GM19455 (cell line): Measurements from ENCODE around the gene CRYBA4.

Experiments
- ATAC-seq: cut with Tn5 transposase; IDR thresholded peaks from one replicate; pipeline ENCODE4 v1.9.1; 2021; ENCODE audit not compliant: unreplicated experiment

CRYBA4 gene

DNA sequence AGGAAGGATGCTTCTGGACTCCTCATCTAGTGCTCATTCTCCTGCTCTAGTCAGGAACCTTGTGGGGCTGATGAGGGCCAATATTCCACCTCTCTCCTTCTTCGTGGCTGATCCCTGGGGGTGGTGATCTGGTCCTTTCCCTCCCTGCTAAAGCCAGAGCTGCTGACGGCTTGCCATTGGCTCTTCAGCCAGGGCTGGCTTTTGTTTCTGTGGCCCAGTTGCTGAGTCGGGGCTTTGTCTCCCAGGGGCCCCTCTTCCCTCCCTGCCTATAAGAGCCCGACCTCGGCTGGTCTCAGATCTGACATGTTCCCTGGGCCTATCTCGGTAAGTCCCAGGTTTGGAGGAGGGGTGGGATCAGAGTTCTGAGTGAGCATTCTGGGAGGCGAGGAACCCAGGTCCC, at the start of gene CRYBA4:
CRYBA4 (plus strand) TSS at position 301 of the 400 bp plus-strand sequence. CDS start 634 bp downstream, outside the sequence.
- ATAC-seq = no peak

DNA sequence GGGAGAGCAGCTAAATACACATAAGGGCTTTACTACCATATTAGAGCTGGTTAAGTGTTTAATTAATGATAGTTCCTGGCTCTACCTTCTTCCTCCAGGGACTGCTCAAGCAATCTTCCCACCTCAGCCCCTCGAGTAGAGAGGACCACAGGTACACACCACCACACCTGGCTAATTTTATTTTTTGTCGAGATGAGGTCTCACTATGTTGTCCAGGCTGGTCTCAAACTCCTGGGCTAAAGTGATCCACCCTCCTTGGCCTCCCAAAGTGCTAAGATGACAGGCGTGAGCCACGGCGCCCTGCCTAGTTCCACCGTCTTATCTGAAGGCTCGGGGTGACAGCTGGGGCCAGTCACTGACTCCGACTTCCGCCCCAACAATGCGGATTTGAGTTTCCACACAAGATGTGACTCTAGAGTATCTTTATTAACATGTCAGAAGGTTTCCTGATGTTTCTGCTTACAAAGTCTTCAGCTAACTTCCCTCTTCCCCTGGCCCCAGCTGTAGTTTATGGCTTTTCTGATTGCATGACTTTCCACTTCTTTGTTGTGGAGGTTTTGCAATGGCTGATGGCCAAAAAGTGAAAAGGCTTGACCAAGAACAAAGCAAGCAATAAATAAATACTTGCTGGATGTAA, 48.6 kb upstream of the CRYBA4 start:
- ATAC-seq = no peak

DNA sequence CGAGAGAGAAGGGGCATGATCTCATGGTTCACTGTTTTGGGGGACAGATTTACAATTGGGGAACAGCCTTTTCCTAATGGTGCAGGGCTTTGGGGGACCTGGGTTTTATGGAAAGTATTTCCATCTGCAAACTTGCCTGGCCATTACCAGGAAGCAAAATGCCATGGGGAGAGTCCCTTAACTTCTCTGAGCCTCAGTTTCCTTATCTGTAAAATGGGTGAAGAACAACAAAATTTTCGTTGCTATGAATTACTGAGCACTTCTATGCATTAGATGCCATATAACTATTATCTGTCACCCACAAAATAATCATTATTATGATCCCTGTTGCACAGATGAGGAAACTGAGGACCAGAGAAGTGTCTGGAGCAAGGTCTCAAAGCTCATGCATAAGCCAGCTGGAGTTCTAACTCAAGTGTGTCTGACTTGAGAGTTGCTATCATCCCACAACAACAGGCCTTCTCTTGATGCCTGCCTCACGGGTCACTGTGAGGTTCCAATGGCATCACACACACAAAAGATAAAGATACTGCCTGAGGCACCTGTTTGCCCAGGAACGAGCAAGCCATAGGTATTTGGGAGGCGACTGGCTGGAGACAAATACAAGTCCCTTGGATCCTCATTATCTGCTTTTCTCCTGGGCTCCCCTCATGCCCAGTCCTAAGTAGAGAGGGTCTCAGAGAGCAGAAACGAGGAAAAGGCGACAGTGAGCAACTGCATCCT, 47.6 kb upstream of the CRYBA4 start:
- ATAC-seq = no peak

DNA sequence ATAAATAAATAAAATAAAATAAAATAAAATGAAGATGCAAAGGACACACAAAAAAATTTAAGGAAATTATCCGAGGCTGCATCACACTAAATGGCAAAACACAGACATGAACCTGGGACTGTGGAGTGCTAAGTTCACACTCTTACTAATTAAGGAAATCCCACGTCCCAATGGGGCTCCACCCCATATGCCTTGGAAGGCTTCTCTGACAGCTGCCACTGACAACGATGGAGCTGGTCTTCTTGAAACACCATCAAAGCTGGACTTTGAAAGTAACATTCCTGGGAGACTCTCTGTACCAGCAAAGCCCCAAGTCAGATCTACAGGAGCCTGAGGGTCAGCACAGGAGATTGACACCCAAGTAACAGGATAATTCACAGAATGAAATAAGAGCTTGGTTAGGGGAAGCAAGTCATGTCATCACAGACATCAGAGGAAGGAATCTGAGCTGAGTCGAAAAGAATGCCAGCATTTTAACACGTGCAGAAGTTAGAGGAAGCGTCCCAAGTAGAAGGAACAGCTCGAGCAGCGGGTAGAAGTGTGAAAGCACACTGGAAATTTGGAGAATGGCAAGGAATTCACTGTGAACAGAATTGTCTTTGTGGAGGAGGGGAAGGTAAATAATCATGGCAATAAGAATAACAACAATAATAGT, 45.6 kb upstream of the CRYBA4 start:
- no peak for ATAC-seq

DNA sequence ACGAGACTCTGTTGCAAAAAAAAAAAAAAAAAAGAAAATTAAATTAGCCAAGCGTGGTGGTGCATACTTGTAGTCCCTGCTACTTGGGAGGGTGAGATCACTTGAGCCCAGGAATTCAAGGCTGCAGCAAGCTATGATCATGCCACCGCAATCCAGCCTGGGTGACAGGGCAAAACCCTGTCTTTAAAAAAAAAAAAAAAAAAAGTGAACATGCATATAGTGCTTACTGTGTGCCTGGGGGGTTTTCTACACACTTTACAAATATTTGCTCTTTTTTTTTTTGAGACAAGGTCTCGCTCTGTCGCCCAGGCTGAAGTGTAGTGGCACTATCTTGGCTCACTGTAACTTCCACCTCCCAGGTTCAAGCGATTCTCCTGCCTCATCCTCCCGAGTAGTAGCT, 44.7 kb upstream of the CRYBA4 start:
- no peak for ATAC-seq

DNA sequence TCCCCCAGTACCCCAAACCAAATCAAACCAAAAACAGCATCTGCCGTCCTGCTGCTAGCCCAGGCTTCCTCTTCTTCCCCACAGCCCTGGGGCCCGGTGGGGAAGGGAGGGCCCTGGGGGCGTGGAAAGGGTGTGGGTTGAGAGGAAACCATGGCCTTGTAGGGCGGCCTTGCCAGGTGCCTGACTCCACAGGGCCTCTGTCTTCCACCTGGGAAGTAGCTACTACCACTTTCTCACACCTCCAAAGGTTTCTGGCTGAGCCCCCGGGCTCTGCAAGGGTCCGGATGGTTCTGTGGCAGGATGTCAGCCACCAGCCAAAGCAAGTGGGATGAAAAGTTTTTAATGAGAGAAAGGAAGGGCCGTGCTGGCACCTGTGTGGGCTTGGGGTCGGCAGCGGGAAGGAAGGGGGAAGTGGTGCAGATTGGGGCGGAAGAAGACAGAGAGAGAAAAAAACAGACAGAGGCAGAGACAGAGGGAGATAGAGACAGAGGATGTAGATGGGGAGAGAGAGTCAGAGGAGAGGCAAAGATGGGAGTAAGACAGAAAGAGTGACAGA, 42.4 kb upstream of the CRYBA4 start:
- ATAC-seq = peak; percentile 83

DNA sequence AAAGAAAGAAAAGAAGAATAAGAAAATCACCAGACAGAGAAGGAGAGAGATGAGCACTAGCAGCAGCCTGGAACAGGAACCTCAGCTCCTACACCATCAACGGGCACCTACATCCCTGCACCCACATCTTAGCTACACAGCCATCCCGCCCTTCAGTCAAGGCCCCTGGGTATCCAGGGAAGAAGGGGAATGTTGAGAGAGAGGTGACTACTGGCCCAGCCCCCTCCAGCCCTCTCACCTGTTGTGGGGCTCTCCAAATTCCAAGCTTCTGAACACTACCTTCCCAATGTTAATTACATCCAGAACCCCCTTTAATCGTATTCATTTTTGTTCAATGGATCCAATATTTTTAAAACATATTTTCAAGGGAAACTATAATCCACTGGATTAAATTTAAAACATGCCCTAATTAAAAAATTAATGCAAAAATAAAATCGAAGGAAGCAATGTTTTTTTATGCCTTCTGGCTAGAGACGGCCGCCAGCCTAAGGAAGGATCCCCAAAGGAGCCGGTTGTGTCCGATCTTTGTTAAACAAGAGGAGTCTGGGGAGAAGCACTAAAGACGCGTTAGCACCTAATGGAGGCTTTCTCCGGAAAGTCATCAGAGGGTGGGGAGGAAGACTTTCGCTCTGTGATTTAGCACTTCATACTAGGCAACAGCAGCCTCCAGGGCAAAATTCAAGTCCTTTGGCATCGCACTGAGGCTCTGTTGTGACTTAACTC, 41.4 kb upstream of the CRYBA4 start:
- ATAC-seq = no peak

DNA sequence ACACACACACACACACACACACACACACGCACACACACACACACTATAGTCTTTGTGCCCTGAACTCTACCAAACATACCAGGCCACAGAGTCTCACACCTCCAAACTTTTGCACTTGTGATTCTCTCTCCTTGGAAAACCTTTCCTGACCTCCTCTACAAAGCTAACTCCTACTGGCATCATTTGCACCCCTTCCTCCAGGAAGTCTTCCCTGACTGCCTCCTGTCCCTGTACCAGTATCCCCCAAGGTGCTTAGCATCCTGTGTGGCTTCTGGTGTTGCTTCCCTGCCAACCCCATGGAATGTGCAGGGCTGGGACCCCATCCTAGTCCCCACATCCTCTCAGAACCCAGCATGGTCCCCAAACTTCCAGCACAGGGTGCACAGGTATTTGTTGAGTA, 40.7 kb upstream of the CRYBA4 start:
- ATAC-seq = no peak

DNA sequence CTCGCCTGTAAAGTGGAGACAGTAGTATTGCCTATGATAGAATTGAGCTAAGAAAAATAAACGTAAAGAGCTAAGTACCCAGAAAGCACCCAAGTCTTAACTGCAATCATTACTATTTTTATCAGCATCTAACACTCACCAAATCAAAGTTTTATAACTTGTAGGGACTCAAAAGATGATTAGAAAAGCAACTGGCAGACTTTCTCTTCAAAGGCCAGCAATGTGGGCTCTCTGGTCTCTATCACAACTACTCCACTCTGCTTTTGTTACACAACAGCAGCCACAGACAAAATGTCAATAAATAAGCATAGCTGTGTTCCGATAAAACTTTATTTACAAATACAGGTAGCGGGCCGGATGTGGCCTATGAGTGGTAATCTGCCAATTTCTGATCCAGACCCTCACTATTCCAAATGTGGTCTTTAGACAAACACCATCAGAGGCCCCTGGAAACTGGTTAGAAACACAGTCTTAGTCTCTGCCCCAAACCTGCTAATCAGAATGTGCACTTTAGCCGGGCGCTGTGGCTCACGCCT, 40.1 kb upstream of the CRYBA4 start:
- no peak for ATAC-seq

DNA sequence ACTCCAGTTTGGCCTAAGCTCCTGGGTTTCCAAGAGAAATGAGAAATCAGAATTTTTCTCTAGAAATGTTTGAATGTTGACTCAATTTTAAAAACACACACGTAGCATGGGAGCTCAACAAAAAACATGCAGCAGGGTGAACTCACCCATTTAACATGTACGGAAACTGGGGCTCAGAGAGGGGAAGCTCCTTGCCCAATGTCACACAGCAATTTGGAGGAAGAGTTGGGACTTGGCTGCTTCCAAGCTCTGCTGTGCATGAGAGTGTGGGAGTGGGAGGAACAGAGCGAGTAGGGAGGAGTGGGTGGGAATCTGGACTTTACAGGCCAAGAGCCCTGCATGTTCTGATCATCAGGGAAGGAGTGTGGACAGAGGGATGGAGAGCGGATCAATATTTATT, 37.8 kb upstream of the CRYBA4 start:
- ATAC-seq = no peak

DNA sequence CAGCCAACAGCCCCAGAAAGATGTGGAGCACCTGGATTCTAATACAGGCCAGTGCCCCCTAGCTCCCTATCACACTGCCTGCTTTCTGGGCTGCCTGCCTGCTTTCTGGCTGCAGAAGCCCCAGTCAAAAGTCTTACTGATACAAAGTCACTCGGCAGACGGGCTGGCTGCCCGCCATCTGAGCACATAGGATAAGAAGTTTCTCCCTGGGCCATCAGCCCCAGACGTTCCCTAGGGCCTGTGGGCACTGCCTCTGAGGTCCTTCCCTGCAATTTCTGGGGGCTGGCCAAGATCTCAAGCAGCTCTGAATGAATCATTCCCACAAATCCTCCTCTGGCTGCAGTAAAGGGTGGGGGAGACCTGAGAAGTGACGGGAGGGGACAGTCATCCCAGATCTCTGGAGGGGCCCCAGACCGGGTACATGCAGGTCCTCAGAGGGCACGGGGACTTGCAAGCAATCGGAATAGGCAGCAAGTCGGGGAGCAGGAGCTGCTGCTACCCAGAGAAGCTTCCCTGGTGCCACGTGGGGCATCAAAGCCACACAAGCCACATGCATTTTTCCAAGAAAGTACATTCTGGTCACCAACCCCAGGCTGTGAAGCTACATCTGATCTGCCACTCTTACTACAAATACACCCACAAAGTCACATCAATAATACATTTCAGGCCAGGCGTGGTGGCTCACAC, 36.5 kb upstream of the CRYBA4 start:
- no peak for ATAC-seq

DNA sequence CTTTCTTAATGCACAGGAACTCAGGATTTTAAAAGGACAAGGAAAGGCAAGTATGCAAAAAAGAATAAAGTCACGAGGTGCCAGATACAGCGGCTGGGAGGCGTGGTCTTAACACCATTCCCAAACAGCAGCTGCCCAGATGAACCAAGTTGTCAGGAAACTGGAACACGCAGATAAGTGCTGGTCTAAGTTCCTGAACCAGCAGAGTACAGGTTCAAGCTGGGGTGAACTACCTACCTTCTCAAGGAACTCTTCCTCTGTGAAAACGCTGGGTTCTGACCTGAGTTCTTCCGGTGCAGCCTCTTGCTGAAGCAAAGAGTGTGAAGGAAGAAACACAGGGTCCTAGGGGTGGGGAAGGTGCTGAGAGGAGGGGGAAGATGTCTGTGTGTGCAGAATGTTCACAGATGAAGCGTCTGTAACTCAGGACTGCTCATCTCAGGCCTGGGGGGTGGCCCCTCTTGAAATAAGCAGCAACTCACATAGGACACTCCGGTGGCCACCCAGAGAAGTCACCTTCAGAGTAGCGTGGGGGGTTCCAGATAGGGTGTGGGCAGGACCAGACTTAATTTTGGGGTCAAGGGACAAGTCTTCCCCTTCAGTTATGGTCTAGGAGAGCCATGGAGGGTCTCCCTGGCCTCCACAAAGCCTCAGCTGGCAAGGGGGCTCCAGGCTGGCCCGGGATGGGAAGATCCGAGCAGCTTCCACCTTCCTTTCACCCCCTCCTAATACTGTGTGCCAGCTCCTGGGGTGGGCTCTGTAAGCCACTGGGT, 35.0 kb upstream of the CRYBA4 start:
- ATAC-seq = no peak

DNA sequence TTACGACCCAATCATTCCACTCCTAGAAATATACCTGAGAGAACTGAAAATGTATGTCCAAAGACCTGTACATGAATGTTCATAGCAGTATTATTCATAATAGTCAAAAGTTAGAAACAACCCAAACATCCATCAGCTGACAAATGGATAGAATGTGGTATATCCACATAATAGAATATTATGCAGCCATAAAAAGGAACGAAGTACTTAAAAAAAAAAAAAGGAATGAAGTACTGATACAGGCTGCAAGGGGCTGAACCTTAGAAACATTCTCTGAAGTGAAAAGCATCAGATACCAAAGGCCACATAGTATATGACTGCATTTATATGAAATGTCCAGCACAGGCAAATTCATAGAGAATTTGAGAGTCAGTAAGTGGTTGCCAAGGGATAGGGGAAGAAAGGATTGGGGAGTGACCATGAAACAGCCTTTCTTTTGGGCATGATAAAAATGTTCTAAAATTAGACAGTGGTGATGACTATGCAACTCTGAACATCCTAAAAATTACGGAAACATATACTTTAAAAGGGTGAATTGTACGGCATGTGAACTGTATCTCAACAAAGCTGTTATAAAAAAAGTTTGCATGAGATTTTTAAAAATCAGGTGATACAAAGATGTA, 33.7 kb upstream of the CRYBA4 start:
- no peak for ATAC-seq

DNA sequence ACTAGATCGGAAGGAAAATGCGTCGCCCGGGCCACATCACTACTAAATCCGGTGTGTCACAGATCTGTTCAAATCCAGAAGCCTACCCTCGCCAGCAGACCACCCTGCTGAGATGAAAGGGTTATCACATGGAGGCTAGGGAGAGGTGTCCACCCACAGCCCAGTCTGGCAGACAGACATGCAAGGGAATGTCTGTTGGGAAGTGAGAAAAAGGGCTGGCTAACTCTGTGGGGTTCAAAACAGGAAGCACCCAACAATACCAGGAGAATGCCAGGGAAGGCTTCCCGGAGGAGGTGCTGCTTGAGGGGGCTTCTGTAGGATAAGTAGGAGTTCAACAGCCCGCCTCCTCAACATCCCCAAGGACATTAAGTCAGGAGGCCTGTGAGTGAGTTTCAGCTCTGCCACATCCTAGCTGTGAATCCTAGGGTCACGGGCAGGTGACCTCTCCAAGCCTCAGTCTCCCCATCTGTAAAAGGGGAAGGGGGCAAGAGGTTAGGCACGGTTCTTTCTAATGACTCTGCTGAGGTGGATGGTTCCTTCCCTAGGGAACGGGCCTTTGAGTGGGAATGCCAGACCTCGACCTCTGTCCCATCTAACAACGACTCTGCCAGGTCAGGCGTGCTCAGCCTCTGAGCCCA, 32.9 kb upstream of the CRYBA4 start:
- no peak for ATAC-seq

DNA sequence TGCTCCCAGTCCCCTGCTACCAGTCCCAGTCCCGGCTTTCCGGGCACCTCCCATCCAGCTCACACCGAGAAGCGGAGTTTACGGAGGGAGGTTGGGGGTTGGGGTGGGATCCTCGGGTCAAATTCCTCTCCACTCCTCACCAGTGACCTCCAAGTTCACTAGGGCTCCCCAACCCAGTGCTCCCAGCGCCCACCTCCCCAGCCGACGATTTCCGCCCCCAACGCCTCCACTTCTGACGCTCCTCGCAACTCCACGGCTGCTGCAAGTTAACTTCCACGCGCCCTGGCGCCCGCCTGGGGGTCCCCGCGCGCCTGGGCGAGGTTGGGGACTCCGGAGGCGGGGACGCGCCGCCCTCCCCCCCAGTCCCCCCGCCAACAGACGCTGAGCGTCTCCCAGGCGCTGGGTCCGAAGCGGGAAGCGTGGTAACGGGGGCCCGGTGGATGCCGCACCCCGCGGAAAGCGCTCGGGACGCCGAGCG, 32.4 kb upstream of the CRYBA4 start:
- peak; percentile 25 for ATAC-seq

DNA sequence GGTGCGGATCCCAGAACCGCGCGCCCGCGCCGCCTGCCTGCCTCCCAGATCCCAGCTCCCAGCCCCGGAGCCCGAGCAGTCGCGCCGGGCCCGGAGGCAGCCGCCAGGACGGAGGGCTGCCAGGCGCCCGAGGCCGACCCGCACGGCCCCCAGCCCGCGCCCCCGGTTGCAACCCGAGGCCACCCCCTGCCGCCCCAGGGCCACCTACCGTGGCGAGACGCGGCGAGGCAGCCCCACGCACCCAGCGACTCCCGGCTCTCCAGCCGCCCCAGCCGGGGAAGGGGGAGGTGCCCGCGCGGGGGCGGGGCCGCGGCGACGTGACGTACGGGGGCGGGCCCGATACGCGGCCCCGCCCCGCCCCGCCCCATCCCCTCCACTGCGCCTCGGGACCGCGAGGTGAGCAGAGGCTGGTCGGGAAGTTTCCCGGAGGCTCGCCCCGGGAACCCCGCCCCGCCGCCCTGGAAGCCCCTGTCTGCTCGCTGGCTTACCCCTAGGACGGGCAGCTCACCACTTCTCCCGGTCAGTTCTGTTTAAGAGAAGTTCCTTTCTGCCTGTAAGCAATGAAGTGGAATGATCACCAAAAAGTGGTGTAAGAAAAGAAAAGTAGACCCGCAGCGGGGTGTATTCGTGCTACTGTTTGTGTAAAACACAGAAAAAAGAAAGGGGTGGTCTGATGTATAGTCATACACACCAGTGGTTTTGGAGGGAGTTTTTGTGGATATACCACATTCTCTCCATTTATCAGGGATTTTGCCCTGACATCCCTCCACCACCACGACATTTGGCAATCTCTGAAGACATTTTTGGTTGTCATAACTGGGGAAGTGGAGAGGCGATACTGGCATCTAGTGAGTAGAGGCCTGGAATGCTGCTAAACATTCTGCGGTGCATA, 31.7 kb upstream of the CRYBA4 start, which contains the start of gene TPST2:
TPST2 (minus strand) TSS at position 288 of the 892 bp plus-strand sequence. CDS start 48,502 bp downstream, outside the sequence.
- peak; percentile 69 for ATAC-seq

DNA sequence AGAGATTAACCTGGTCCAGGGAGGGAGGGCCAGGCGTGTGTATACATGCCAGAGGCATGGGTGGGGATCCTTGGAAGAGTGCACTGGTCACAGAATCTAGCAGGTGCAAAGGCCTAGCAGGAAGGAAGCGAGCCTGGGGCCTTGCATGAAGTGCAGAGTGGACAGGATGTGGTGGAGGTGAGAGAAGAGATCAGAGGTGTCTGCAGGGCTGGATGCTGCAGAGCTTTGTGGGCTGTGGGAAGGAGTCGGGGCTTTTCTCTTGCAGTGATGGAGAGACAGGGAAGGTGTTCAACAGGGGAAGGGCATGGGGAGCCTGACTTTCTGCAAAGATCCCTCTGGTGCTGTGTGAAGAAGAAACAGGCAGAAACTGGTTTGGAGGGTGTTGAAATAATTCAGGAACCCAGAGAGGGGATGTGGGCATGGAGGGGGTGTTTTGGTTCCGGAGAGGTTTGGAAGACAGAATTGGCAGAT, 29.3 kb upstream of the CRYBA4 start:
- ATAC-seq = peak; percentile 40
